ENCODE data around the gene TRMT11.
A peak's percentile ranks its signal among the peaks of the same experiment; 100 is the strongest.

The TRMT11 gene

DNA sequence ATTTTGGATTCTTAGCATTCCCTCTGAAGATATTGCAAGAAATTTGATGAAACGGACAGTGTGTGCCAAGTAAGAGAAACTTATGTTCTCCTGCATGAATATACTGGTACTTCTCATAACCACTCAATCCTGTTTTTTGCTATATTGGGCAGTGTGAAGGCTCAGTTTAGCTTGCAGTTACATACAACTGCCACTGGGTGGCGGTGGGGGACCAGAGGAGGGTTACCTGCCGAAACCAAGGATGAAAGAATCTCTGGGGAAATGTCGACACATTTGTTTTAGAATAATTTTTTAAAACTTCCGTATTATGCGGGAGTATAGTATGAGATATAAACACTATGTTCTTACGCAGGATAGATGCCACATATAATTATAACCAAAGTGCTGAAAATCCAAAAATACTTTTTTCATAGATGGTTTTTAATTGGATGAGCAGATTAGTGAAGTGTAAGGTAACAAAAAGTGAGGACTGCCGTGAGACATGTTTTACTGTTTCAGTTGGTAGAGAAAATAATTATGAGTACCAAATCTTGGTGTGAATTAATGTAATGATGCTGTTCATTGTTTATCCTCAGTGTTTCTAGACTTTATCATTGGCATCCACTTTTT lies 9.7 kb downstream of the TRMT11 start:
- Histone ChIP-seq H3K27me3 (replicated peaks) (no peaks in the 10 kb centered on the region), H3K27ac (no peak overlapping the region), H3K4me3 (ENCODE audit: low read depth, low read length) (no peak overlapping the region), H3K36me3 (replicated peaks) (peaks cover 2% of the 10 kb centered on the region)
- in situ Hi-C loops (cut with HindIII; ENCODE audit: low pct_ligation_motif_present, low sequenced_read_pairs), result no loop called here
- DNase-seq, result peak; percentile 8
- TF ChIP-seq, protein P1, sequence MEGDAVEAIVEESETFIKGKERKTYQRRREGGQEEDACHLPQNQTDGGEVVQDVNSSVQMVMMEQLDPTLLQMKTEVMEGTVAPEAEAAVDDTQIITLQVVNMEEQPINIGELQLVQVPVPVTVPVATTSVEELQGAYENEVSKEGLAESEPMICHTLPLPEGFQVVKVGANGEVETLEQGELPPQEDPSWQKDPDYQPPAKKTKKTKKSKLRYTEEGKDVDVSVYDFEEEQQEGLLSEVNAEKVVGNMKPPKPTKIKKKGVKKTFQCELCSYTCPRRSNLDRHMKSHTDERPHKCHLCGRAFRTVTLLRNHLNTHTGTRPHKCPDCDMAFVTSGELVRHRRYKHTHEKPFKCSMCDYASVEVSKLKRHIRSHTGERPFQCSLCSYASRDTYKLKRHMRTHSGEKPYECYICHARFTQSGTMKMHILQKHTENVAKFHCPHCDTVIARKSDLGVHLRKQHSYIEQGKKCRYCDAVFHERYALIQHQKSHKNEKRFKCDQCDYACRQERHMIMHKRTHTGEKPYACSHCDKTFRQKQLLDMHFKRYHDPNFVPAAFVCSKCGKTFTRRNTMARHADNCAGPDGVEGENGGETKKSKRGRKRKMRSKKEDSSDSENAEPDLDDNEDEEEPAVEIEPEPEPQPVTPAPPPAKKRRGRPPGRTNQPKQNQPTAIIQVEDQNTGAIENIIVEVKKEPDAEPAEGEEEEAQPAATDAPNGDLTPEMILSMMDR (IDR thresholded peaks at IDR 0.05; ENCODE audit: low read depth, low read length, missing control alignments), result peak; percentile 97

DNA sequence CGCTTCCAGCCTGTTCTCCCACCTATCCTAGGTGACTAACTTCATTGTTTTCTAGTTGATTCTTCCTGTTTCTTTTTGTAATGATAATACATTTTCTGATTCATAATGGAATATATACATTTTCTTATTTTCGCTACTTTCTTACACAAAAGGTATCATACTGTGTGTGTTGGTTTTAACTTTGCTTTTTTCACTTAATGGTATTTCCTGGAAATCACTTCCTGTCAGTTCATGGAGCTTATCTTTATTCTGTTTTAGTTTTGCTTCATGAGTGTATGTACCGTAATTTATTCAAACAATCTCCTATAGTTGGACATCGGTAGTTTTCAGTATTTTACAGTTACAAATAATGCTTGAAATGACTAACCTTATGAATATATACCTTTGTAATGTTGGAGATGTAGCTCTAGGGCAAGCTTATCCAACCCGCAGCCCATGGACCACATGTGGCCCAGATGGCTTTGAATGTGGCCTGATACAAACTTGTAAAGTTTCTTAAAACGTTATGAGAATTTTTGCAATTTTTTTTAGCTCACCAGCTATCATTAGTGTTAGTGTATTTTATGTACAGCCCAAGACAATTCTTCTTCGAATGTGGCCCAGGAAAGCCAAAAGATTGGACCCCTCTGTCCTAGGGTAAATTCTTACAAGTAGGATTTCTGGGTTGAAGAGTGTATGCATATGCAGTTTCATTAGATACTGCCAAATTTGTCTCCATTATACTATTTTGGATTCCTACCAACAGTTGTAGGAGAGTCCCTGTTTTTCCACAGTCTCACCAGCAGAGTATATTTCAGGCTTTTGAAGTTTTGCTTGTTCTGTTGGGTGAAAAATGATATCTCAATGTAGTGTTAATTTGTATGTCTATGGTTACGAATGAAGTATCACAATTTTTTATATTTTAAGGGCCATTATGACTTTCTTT lies 16.7 kb downstream of the TRMT11 start:
- Histone ChIP-seq H3K27me3 (replicated peaks) (no peaks in the 10 kb centered on the region), H3K4me3 (ENCODE audit: low read depth, low read length) (no peak overlapping the region), H3K36me3 (replicated peaks) (peaks cover 2% of the 10 kb centered on the region), H3K27ac (no peak overlapping the region)
- in situ Hi-C loops (cut with HindIII; ENCODE audit: low pct_ligation_motif_present, low sequenced_read_pairs), result no loop called here
- no peak for DNase-seq
- TF ChIP-seq, protein P1 (IDR thresholded peaks at IDR 0.05; ENCODE audit: low read depth, low read length, missing control alignments), result no peak

DNA sequence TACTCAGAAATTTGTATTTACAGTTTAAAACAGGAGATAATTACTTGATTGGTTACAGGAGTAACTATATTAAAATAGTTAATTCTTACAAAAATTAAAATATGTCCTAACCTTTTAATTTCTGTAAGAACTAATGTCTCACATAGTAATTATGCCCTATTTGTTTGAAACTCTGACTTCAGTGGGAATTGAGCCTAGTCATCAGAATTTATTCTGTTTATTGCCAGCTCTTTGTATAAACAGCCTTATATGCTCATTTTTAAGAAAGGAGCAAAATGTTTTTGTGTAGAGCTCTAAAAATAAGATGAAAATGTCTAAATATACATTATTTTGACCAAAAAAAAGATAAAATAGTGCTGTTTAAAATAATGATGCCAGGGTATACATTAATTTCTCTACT lies 21.5 kb downstream of the TRMT11 start:
- no peak for DNase-seq
- Histone ChIP-seq H3K4me3 (ENCODE audit: low read depth, low read length) (no peak overlapping the region), H3K27me3 (replicated peaks) (no peaks in the 10 kb centered on the region), H3K36me3 (replicated peaks) (peaks cover 17% of the 10 kb centered on the region), H3K27ac (no peak overlapping the region)
- in situ Hi-C loops (cut with HindIII; ENCODE audit: low pct_ligation_motif_present, low sequenced_read_pairs), result no loop called here
- TF ChIP-seq, protein P1 (IDR thresholded peaks at IDR 0.05; ENCODE audit: low read depth, low read length, missing control alignments), result no peak

DNA sequence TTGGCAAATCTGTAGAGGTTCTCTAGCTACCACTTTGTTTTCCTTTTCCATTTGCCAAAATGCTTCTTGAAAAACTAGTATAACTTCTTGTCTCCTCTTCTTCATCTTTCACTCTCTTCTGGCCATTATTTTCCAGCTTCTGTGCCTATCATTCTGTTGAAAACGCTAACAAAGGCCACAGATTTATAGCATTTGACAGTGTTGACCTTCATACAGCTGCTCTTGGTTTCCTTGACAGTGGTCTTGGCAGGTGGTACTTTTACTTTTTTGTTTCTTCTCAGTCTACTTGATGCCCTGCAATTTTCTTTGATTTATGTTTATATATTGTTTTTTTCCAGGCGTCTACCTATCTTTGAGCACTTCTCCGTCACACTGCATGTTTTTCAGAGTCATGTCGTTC lies 23.7 kb downstream of the TRMT11 start:
- no peak overlapping the region for H3K4me3 ChIP-seq (ENCODE audit: low read depth, low read length)
- in situ Hi-C loops (cut with HindIII; ENCODE audit: low pct_ligation_motif_present, low sequenced_read_pairs), result no loop called here
- DNase-seq, result no peak
- no peaks in the 10 kb centered on the region for H3K27me3 ChIP-seq (replicated peaks)
- H3K27ac ChIP-seq, result no peak overlapping the region
- TF ChIP-seq, protein P1 (IDR thresholded peaks at IDR 0.05; ENCODE audit: low read depth, low read length, missing control alignments), result no peak
- peaks cover 23% of the 10 kb centered on the region for H3K36me3 ChIP-seq (replicated peaks)

DNA sequence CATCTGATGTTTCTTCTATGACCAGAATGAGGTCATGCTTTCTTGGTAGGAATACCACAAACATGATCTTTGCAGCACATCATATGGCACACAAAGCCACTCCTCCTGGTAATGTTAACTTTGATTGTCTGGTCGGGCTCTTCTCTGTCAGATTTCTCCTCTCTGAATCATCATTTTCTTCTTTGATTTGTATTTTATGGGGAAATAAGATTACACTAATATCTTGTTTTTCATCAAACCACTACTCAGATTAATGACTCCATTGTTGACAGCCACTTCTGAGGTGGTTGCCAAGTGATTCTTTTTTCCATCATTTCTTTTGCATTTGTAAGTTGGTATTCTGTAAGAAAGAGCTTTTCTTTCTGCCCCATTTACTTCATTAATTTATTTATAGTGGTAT lies 29.5 kb downstream of the TRMT11 start:
- DNase-seq, result peak; percentile 59
- H3K27ac ChIP-seq, result peak overlapping the region; percentile 12
- H3K36me3 ChIP-seq (replicated peaks), result peaks cover 29% of the 10 kb centered on the region
- in situ Hi-C loops (cut with HindIII; ENCODE audit: low pct_ligation_motif_present, low sequenced_read_pairs), result no loop called here
- no peak overlapping the region for H3K4me3 ChIP-seq (ENCODE audit: low read depth, low read length)
- TF ChIP-seq, protein P1 (IDR thresholded peaks at IDR 0.05; ENCODE audit: low read depth, low read length, missing control alignments), result no peak
- H3K27me3 ChIP-seq (replicated peaks), result no peaks in the 10 kb centered on the region
